ENCODE measurements around the gene TPGS1.

TPGS1 gene

GRCh38 chr19:495402-496111, 11.7 kb upstream of the TPGS1 start:
- FAIRE-seq (no peak), DNase-seq (ENCODE audit: low spot score) (no peak)

DNA sequence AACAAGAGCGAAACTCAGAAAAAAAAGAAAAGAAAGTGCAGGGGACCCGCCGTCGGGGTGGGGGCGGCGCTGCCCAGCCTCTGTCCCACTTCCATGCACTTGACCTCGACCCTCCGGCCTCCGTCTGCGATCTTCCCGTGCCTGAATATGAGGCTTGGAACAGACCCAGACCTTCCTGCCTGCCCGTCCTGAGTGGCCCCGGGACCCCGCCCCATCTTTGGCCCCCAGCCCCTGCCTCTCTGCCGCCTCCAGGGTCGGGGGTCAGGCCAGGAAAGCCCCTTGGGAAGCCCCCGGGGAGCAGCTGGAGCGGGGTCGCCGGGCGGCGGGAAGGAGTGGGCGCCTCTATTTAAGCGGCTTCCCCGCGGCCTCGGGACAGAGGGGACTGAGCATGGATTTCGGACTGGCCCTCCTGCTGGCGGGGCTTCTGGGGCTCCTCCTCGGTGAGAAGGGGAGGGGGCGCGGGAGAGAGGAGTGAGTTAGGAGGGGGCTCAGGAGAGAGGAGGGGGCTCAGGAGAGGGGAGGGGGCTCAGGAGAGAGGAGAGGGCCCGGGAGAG, 11.1 kb upstream of the TPGS1 start, which contains the start of gene MADCAM1:
TSS of gene MADCAM1 (plus strand) at position 375 of the 554 bp plus-strand sequence. CDS start at position 389, 14 bp downstream.
- FAIRE-seq: no peak
- DNase-seq (ENCODE audit: low spot score): no peak

GRCh38 chr19:496986-497385, 10.3 kb upstream of the TPGS1 start:
- DNase-seq (ENCODE audit: low spot score) (no peak), FAIRE-seq (no peak)

DNA sequence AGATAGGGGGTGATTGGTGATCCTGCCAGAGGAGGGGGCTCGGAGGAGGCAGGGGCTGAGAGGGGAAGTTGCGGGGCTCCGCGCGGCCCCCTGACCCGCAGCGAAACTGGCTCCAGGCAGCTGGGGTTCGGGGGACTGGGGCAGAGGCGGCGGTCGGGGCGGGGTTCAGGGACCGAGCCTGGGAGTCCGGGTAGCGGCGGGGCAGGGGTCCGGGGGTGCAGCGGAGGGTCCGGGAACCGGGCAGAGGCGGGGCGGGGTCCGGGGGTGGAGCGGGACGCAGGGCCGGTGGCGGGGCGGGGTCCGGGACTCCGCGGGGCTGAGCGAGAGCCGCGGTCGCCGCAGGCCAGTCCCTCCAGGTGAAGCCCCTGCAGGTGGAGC, 9.8 kb upstream of the TPGS1 start:
- FAIRE-seq (no peak), DNase-seq (ENCODE audit: low spot score) (no peak)

GRCh38 chr19:497869-498510, 9.3 kb upstream of the TPGS1 start:
- DNase-seq (ENCODE audit: low spot score) (no peak), FAIRE-seq (no peak)

- DNase-seq (ENCODE audit: low spot score) (no peak), FAIRE-seq (no peak)
Observed at GRCh38 chr19:498511-498891, 8.8 kb upstream of the TPGS1 start.

GRCh38 chr19:498977-499623, 8.2 kb upstream of the TPGS1 start:
- DNase-seq (ENCODE audit: low spot score): no peak
- no peak for FAIRE-seq

DNA sequence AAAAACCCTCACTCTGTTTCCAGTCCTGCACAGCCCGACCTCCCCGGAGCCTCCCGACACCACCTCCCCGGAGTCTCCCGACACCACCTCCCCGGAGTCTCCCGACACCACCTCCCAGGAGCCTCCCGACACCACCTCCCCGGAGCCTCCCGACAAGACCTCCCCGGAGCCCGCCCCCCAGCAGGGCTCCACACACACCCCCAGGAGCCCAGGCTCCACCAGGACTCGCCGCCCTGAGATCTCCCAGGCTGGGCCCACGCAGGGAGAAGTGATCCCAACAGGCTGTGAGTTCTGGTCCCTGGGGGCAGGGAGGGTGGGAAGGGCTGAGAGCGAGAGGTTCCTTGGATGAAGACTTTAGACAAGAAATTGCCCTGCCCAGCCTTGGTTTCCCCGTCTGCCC, 5.7 kb upstream of the TPGS1 start:
- no peak for DNase-seq (ENCODE audit: low spot score)
- no peak for FAIRE-seq

- DNase-seq (ENCODE audit: low spot score) (no peak), FAIRE-seq (no peak)
Observed at GRCh38 chr19:504616-505015, 2.7 kb upstream of the TPGS1 start.

GRCh38 chr19:506404-507285, 652 bp upstream of the TPGS1 start:
- DNase-seq (ENCODE audit: low spot score): peak; percentile 98
- FAIRE-seq: no peak

DNA sequence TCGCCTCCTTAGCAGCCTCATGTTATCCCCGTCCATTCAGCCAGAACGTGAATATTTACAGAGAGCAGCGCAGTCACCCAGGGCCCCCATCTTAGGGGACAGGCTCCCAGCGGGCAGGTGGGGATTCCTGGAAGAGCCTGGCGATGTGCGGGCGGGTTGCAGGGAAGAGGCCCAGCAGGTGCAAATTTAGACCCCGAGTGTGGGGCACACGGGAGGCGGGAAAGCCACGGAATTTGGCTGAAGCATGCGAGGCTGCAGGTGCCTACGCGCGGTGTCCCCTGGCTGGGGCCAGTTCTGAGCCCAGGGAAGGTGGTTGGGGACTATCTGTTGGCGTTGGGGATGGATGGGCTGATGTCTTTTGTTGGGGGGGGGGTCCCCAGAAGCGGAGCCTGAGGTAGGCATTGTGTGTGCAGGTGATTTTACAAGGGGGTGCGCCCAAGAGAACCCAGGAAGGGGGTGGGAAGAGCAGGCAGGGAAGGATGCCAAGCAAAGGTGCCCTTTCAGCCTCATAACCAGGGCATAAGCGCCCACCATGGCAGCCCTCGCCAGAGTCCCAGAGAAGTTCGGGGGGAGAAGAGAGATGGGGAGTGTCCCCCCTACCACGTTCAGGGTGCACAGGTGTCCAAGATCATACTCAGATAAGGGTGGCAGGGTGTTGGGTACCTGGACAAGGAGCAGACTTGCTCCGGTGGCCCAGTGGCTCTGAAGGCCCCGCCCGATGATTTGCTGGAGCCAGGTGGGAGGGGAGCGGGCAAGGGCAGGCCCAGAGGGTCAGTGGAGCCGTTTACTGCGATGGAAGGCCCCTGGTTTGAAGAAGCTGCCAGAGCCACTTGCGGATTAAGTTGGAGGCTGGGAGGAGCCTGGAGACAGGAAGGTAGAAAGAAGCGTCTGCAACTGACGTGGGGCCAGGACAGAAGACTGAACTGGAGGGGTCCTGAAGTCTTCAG, 1.2 kb downstream of the TPGS1 start:
- DNase-seq (ENCODE audit: low spot score): no peak
- FAIRE-seq: no peak

DNA sequence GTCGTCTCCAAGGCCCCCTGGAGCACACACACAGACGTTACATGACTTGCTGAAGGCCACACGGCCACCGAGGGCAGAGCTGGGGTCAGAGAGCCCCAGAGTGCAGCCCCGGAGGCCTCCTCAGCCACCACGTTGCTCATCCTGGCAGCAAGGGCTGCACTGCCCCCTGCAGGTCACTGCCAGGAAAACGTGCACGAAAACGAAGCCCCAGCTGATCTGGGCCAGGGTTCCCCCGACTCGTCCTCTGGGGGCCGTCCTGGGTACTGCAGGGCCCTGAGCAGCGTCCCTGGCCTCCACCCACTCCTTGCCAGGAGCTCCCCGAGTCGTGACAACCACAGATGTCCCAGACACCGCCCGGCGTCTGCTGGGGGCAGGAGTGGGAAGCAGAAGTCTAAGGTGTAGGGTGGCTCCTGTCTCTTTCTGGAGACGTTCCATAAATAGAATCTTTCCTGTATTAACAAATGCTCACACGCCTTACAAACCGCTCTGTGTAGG, 3.4 kb downstream of the TPGS1 start:
- no peak for FAIRE-seq
- peak; percentile 67 for DNase-seq (ENCODE audit: low spot score)

DNA sequence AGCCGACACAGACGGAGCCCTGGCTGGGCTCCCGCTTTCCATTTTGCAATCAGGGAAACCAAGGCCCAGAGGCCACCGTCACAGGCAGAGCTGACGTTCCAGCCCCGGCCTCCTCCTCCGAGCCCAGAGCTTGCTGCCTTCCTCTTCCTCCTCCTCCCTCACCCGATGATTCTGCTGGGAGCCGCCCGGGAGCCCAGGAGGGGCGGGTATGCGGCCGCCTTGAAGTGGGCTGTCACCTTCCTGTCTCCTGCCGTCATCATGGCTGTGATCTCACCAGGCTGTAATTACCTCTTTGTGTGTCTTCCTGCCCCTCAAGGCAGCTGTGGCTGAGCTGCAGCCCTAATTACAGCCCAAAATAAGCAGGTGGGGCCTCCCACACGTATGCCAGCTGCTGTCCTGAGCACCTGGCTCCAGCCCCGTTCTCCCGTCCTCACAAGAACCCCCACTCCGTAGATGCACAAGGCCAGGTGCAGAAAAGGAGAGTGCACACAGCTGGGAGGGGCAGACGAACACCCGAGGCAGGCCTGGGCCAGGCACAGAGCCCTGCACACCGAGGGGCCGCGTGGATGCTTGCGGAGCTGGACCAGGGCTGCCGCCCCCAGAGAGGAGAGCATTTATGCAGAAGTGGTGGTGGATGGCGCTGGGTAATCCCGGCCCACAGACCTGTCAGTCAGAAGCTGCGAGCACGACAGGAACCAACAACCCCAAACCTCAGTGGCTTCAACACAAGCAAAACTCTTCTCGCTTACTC, 4.0 kb downstream of the TPGS1 start:
- FAIRE-seq (no peak), DNase-seq (ENCODE audit: low spot score) (no peak)

GRCh38 chr19:512547-513365, 5.5 kb downstream of the TPGS1 start:
- no peak for DNase-seq (ENCODE audit: low spot score)
- FAIRE-seq: no peak

GRCh38 chr19:513368-514165, 6.3 kb downstream of the TPGS1 start:
- DNase-seq (ENCODE audit: low spot score) (no peak), FAIRE-seq (no peak)

DNA sequence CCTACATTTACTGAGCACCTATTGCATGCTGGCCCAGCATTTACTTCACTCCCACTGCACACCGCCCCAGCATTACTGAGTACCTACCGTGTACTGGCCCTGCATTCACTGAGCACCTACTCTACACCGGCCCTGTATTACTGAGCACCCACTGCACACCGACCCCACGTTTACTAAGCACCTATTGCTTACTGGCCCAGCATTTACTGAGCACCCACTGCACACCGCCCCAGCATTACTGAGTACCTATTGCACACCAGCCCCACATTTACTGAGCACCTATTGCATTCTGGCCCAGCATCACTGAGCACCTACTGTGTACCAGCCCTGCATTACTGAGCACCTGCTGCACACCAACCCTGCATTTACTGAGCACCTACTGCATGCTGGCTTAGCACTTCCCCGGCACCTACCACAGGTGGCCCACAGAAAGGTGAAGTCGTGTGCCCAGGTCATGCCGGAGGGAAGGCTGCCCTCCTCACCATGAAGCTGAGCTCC, 6.9 kb downstream of the TPGS1 start:
- DNase-seq (ENCODE audit: low spot score) (no peak), FAIRE-seq (no peak)
